ENCODE data around the gene TENT5C. TPM values are rescaled to one million over a fixed set of nuclear protein-coding genes. Genes with fewer than 3 reads are reported as not detected.

TENT5C gene
- total RNA-seq, 1 donor from 2014 or later, result 59.3 TPM

- Mint-ChIP-seq H3K27ac (peak overlapping the region; percentile 65), H3K36me3 (ENCODE audit: low read depth) (peaks cover 78% of the 10 kb centered on the region), H3K4me1 (peaks cover 98% of the 10 kb centered on the region), H3K27me3 (no peaks in the 10 kb centered on the region), H3K9me3 (no peaks in the 10 kb centered on the region), H3K4me3 (peak overlapping the region; percentile 44)
- ChIA-PET CTCF (interaction anchor here (1.1 to 4.8 kb wide), 3 partner anchors 51 to 86 kb away, joined by 3 to 21 read pairs (median 3); no protein-coding TSS in a partner anchor), POLR2A (interaction anchor here (0.9 to 40.7 kb wide), 4 partner anchors 4 to 45 kb away, joined by 6 to 1269 read pairs (median 248); partner anchors contain the start of gene TENT5C)
- ATAC-seq (ENCODE audit: low read depth) (no peak), DNase-seq (peak; percentile 4)
- TF ChIP-seq, protein P1, sequence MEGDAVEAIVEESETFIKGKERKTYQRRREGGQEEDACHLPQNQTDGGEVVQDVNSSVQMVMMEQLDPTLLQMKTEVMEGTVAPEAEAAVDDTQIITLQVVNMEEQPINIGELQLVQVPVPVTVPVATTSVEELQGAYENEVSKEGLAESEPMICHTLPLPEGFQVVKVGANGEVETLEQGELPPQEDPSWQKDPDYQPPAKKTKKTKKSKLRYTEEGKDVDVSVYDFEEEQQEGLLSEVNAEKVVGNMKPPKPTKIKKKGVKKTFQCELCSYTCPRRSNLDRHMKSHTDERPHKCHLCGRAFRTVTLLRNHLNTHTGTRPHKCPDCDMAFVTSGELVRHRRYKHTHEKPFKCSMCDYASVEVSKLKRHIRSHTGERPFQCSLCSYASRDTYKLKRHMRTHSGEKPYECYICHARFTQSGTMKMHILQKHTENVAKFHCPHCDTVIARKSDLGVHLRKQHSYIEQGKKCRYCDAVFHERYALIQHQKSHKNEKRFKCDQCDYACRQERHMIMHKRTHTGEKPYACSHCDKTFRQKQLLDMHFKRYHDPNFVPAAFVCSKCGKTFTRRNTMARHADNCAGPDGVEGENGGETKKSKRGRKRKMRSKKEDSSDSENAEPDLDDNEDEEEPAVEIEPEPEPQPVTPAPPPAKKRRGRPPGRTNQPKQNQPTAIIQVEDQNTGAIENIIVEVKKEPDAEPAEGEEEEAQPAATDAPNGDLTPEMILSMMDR (IDR thresholded peaks at IDR 0.05), result no peak
- intact Hi-C loops (cut with micrococcal nuclease), result no loop called here
Observed at GRCh38 chr1:117613969-117614729, 8.3 kb downstream of the TENT5C start.

DNA sequence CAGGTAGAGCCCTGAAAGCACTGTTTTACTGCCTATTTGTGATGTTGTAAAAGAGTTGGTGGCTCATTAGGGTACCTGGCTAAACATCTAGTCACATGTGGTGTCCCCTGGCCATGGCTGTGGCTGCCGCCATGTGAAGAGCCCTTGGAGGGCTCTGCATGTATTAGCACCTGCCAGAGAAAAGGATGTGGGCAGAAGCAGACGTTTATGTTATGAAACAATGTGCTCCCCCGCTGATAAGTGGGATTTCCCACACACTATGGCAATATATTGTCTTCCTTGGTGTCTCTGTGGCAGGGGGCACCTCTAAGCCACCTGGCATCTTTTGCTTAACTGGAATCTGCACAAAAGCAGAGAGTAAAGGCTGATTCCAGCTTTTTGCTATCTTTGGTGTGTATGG, 9.6 kb downstream of the TENT5C start:
- peak; percentile 81 for ATAC-seq (ENCODE audit: low read depth)
- peak; percentile 24 for DNase-seq
- ChIA-PET POLR2A (interaction anchor here (11.6 to 40.7 kb wide), 3 partner anchors 5 to 43 kb away, joined by 248 to 1269 read pairs (median 248); partner anchors contain the start of gene TENT5C), CTCF (interaction anchor here (0.8 to 4.8 kb wide), 5 partner anchors 14 to 142 kb away, joined by 3 to 21 read pairs (median 4); no protein-coding TSS in a partner anchor)
- peaks cover 98% of the 10 kb centered on the region for H3K4me1 Mint-ChIP-seq
- H3K4me3 Mint-ChIP-seq, result peak overlapping the region; percentile 63
- peak overlapping the region; percentile 65 for H3K27ac Mint-ChIP-seq
- peaks cover 74% of the 10 kb centered on the region for H3K36me3 Mint-ChIP-seq (ENCODE audit: low read depth)
- no peaks in the 10 kb centered on the region for H3K27me3 Mint-ChIP-seq
- no peaks in the 10 kb centered on the region for H3K9me3 Mint-ChIP-seq
- TF ChIP-seq, protein P1 (IDR thresholded peaks at IDR 0.05), result no peak
- intact Hi-C loops (cut with micrococcal nuclease), result loop anchor here (1.0 kb wide), 2 partner anchors 8 to 49 kb away; no protein-coding TSS in a partner anchor

GRCh38 chr1:117616356-117616755, 10.5 kb downstream of the TENT5C start:
- ATAC-seq (ENCODE audit: low read depth), result no peak
- H3K36me3 Mint-ChIP-seq (ENCODE audit: low read depth), result peaks cover 74% of the 10 kb centered on the region
- peak overlapping the region; percentile 63 for H3K4me3 Mint-ChIP-seq
- H3K9me3 Mint-ChIP-seq, result no peaks in the 10 kb centered on the region
- no peaks in the 10 kb centered on the region for H3K27me3 Mint-ChIP-seq
- peak overlapping the region; percentile 65 for H3K27ac Mint-ChIP-seq
- peaks cover 98% of the 10 kb centered on the region for H3K4me1 Mint-ChIP-seq
- TF ChIP-seq, protein P1 (IDR thresholded peaks at IDR 0.05), result no peak
- POLR2A ChIA-PET, result interaction anchor here (1.0 to 40.7 kb wide), 5 partner anchors 6 to 42 kb away, joined by 3 to 1269 read pairs (median 248); partner anchors contain the start of gene TENT5C
- CTCF ChIA-PET, result interaction anchor here (1.3 to 1.5 kb wide), 2 partner anchors 10 to 38 kb away, joined by 3 read pairs; no protein-coding TSS in a partner anchor
- intact Hi-C loops (cut with micrococcal nuclease), result no loop called here
- DNase-seq, result no peak

DNA sequence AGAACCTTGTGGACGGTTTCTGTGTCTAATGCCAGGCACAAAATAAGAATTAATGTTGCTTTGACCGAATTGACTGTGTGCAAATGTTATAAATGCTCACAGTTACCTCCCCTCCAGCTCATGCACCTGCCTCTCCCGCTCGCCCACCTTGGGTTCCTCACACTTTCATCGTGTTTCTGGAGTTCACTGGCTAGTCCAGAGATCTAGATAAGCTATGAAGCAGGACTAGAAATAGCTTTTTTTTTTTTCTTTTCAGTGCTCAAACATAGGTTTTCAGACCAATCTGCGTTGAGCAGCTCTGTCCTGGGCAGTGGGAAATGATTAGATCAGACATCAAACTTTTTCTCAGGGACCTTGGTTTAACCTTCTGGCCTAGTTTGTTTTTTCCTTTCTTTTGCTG, 11.1 kb downstream of the TENT5C start:
- peaks cover 77% of the 10 kb centered on the region for H3K36me3 Mint-ChIP-seq (ENCODE audit: low read depth)
- peak overlapping the region; percentile 83 for H3K27ac Mint-ChIP-seq

More for the DNA sequence above, 11.1 kb downstream of the TENT5C start:
- intact Hi-C loops (cut with micrococcal nuclease), result loop anchor here (1.0 kb wide), 1 partner anchor 37 kb away; no protein-coding TSS in a partner anchor
- Mint-ChIP-seq H3K4me1 (peaks cover 99% of the 10 kb centered on the region), H3K27me3 (no peaks in the 10 kb centered on the region), H3K9me3 (no peaks in the 10 kb centered on the region), H3K4me3 (peak overlapping the region; percentile 55)
- POLR2A ChIA-PET, result interaction anchor here (0.7 to 40.7 kb wide), 7 partner anchors 6 to 82 kb away, joined by 3 to 1269 read pairs (median 5); partner anchors contain the start of gene TENT5C
- DNase-seq (no peak), ATAC-seq (ENCODE audit: low read depth) (no peak)
- CTCF ChIA-PET, result interaction anchor here (1.2 to 1.5 kb wide), 3 partner anchors 10 to 48 kb away, joined by 3 read pairs; no protein-coding TSS in a partner anchor
- TF ChIP-seq, protein P1 (IDR thresholded peaks at IDR 0.05), result no peak

Measured in activated B cell treated with CpG ODN at 0.5 μM for 24 hours (primary cell).